Coronary artery (tissue), 2 donors: ENCODE data around the gene AGXT.

Experiments used
- DNase-seq: peaks from one replicate; pipeline ENCODE4 v3.0.0-alpha.2; 2017; ENCODE audit warnings: low spot score
- H3K27ac ChIP-seq, 2 donors: fragments of 200-600 bp; sonication (generic); one replicate each; pipeline ENCODE4 v1.5.1; 2016 to 2019
- H3K4me3 ChIP-seq: fragments of 200-600 bp; sonication (generic); 2 replicates; pipeline ENCODE4 v1.5.1; 2016; ENCODE audit warnings: mild to moderate bottlenecking, moderate library complexity
- TF ChIP-seq, protein P1 (sequence below): fragments of 200-600 bp; sonication (generic); IDR thresholded peaks from one replicate; pipeline ENCODE4 v1.5.1; 2019; ENCODE audit warnings: antibody characterized with exemption

AGXT gene

DNA sequence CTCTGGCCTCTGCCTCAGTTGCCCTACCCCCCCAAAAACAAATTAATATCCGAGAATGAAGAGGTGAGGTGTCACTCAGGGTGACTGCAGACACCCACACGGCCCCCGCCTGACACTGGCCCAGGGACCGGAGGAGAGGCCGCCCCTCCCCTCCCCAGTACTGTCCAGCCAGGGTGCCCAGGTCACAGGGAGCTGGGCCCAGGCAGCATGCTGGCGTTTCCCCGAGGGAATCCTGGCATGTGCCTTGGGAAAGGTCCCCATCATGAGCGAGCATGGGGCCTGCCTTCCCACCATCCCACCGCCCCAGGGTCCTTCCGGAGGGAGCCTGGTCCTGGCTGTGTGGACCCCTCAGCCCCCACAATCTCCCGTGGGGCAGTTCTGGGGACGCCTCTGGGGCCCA is 24.3 kb downstream of the AGXT start:
- Histone ChIP-seq H3K4me3 (no peak overlapping the region), H3K27ac (no peak overlapping the region)
- no peak for DNase-seq
- TF ChIP-seq, protein P1, sequence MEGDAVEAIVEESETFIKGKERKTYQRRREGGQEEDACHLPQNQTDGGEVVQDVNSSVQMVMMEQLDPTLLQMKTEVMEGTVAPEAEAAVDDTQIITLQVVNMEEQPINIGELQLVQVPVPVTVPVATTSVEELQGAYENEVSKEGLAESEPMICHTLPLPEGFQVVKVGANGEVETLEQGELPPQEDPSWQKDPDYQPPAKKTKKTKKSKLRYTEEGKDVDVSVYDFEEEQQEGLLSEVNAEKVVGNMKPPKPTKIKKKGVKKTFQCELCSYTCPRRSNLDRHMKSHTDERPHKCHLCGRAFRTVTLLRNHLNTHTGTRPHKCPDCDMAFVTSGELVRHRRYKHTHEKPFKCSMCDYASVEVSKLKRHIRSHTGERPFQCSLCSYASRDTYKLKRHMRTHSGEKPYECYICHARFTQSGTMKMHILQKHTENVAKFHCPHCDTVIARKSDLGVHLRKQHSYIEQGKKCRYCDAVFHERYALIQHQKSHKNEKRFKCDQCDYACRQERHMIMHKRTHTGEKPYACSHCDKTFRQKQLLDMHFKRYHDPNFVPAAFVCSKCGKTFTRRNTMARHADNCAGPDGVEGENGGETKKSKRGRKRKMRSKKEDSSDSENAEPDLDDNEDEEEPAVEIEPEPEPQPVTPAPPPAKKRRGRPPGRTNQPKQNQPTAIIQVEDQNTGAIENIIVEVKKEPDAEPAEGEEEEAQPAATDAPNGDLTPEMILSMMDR: no peak

- H3K4me3 ChIP-seq: no peak overlapping the region
- DNase-seq: no peak
- H3K27ac ChIP-seq: no peak overlapping the region
- TF ChIP-seq, protein P1: no peak
Observed at GRCh38 chr2:240893363-240893844, 24.8 kb downstream of the AGXT start.

GRCh38 chr2:240894006-240894405 is 25.4 kb downstream of the AGXT start:
- TF ChIP-seq, protein P1: no peak
- no peak for DNase-seq
- no peak overlapping the region for H3K27ac ChIP-seq
- no peak overlapping the region for H3K4me3 ChIP-seq

GRCh38 chr2:240894836-240895558 is 26.4 kb downstream of the AGXT start:
- TF ChIP-seq, protein P1: no peak
- H3K27ac ChIP-seq: no peak overlapping the region
- DNase-seq: no peak
- no peak overlapping the region for H3K4me3 ChIP-seq

DNA sequence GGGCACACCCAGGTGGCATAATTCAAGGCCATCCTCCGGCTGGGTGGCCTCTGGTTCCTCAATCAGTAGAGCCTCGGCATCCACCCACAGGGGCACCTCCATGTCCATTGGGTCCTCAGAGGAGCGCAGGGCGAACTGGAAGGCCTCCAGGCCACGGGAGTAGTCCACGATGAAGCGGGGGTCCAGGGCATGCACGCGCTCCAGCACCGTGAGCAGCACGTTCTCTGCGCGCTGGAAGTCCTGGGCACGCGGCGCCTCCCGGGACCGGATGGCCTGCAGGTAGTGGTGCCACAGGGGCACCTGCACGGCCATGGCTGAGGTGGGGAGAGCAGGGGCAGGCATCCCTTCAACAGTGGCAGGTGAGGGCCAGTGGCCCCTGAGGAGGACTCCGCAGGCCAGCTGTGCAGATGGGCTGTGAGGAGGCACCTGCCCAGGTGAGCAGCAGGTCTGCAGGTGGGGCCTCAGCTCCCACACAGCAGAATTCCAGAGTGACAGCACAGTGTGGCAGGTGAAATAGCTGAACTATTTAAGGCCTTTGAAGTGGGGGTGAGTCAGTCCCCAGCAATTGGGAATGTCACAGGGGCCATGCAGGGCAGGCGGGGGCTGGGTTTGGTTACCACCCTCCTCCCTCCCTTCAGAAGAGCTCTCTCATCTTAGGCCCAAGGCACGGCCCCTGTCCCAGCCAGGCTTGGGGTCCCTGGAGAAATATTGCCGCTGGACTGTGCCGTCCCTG is 27.2 kb downstream of the AGXT start, which contains the start of gene MAB21L4:
Gene MAB21L4, minus strand, starts transcription at position 501 of the 733 bp plus-strand sequence. Its CDS starts 159 bp downstream, at position 342.
- TF ChIP-seq, protein P1: no peak
- DNase-seq: no peak
- H3K4me3 ChIP-seq: no peak within 1 kb of the TSS
- no peak within 1 kb of the TSS for H3K27ac ChIP-seq

GRCh38 chr2:240896394-240896793 is 27.8 kb downstream of the AGXT start:
- TF ChIP-seq, protein P1: no peak
- no peak overlapping the region for H3K27ac ChIP-seq
- no peak for DNase-seq
- no peak overlapping the region for H3K4me3 ChIP-seq
